Sigmoid colon (tissue), 3 donors: ENCODE data around the gene PAX2.

Experiments used
- CTCF ChIP-seq, 4 experiments: fragments of 450-650 bp in 3 of 4; fragments of 200-600 bp in 1 of 4; IDR thresholded peaks; one replicate each; pipeline ENCODE4 v1.5.1; 2016 to 2019; ENCODE audit warnings: antibody characterized with exemption in 4 of 4, mild to moderate bottlenecking in 3 of 4, moderate library complexity in 2 of 4
- POLR2A ChIP-seq, 2 donors: fragments of 450-650 bp; IDR thresholded peaks; one replicate each; pipeline ENCODE4 v1.6.1; 2016; ENCODE audit warnings: antibody characterized with exemption in 2 of 2, mild to moderate bottlenecking in 2 of 2, moderate library complexity in 2 of 2

GRCh38 chr10:100867261-100867963, 122.0 kb downstream of the PAX2 start:
- no peak for TF ChIP-seq CTCF (IDR thresholded peaks at IDR 0.05)
- no peak for TF ChIP-seq POLR2A (IDR thresholded peaks at IDR 0.05)
